ENCODE measurements around the gene FCN1. TPM values are rescaled to one million over a fixed set of nuclear protein-coding genes. Genes with fewer than 3 reads are reported as not detected.
"Not testable (repeated sequence)": the region's sequence is repeated elsewhere in the genome, so short reads cannot be mapped to it uniquely, and the experiment has no call there.

FCN1 gene
- total and polyA plus RNA-seq, 10 of the 15 experiments (the other 5 are each of a cell fraction or from before 2014, with no cell fraction given), result 0.08 TPM; not detected in 9

DNA sequence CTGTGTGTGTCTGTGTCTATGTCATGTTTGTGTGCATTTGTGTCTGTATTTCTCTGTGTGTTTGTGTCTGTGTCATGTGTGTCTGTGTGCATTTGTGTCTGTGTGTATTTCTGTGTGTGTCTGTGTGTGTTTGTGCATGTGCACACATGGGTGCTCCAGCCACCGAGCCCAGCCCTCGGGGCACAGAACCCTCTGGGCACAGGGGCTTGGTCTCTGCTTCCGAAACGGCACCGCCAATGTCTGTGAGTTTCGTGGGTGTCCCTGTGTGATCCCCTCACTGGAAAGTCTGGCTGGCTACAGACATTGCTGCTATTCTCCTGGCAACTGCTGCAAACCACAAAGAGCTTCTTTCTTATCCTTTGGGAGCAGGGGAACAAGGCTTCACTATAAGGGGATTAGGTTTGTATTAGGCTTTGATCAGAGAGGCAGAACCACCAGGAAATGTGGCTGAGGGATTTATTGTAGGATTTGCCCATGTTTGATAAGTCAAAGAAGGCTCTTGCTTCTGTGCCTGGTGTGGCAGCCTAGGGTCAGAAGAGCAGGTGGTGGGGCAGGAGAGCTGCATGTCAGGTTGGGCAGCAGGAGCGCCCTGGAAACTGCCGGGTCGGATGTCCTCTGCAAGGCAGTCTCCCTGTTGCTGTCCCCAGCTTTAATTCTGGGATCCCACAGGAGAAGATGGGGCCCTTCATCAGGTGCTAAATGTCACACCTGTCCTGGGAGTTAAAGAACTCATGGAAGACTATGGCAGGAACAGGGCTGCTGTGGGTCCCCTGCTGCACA, 39.6 kb upstream of the FCN1 start:
- Histone ChIP-seq H2AFZ (ENCODE audit: control insufficient read depth, low read depth, low read length) (no peak overlapping the region), H3K9ac (ENCODE audit: control insufficient read depth, insufficient read depth, low read length) (no peak overlapping the region), H3K27me3 (replicated peaks in 1 of 2; ENCODE audit: control insufficient read depth in 2 of 2, insufficient read depth in 2 of 2, low read length in 1 of 2) (0 out of 4 replicates have a peak, but pooled peaks cover 0 to 1% of the 10 kb centered on the region in 2 experiments), H3K4me2 (ENCODE audit: control insufficient read depth, insufficient read depth) (no peak overlapping the region), H3K9me3 (replicated peaks; ENCODE audit: control insufficient read depth, insufficient read depth, low read length) (no peaks in the 10 kb centered on the region; the same call in 2 of the 3 replicates), H3K36me3 (ENCODE audit: control insufficient read depth in 2 of 2, insufficient read depth in 2 of 2, low read length in 1 of 2) (no peaks in the 10 kb centered on the region), H3K79me2 (ENCODE audit: control insufficient read depth, insufficient read depth, low read length) (no peaks in the 10 kb centered on the region), H3K27ac (ENCODE audit: control insufficient read depth, insufficient read depth) (no peak overlapping the region), H3K4me3 (no peak overlapping the region), H3K4me1 (ENCODE audit: control insufficient read depth, insufficient read depth, low read length) (no peaks in the 10 kb centered on the region), H4K20me1 (ENCODE audit: control insufficient read depth, insufficient read depth) (no peaks in the 10 kb centered on the region)
- TF ChIP-seq, protein P1, sequence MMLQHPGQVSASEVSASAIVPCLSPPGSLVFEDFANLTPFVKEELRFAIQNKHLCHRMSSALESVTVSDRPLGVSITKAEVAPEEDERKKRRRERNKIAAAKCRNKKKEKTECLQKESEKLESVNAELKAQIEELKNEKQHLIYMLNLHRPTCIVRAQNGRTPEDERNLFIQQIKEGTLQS (IDR thresholded peaks at IDR 0.05; ENCODE audit: borderline replicate concordance, extremely low read depth, low read depth, low read length), result no peak
- TF ChIP-seq, protein P2, sequence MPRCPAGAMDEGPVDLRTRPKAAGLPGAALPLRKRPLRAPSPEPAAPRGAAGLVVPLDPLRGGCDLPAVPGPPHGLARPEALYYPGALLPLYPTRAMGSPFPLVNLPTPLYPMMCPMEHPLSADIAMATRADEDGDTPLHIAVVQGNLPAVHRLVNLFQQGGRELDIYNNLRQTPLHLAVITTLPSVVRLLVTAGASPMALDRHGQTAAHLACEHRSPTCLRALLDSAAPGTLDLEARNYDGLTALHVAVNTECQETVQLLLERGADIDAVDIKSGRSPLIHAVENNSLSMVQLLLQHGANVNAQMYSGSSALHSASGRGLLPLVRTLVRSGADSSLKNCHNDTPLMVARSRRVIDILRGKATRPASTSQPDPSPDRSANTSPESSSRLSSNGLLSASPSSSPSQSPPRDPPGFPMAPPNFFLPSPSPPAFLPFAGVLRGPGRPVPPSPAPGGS (IDR thresholded peaks at IDR 0.05; ENCODE audit: borderline replicate concordance, insufficient read depth, low read depth, low read length, poor library complexity, severe bottlenecking), result peak; percentile 29
- WGBS (ENCODE audit: insufficient coverage, insufficient replicate concordance, low lambda C conversion rate, missing lambda C conversion rate), result 41% methylated on average over 9 of the region's 9 CpGs
- DNase-seq (ENCODE audit: low read depth, low spot score) (no peak), ATAC-seq (no peak), FAIRE-seq (no peak)
- intact Hi-C loops (cut with micrococcal nuclease; ENCODE audit: unreplicated experiment) (no loop called here), in situ Hi-C loops (cut with MboI) (no loop called here)
- ChIA-PET RAD21 (ENCODE audit: unreplicated experiment) (no interaction called here), SMC1A (ENCODE audit: uncharacterized antibody, unreplicated experiment) (no interaction called here), POLR2A (no interaction called here), CTCF (no interaction called here)
- BruUV-seq (replicated peaks), result no TSS peak

DNA sequence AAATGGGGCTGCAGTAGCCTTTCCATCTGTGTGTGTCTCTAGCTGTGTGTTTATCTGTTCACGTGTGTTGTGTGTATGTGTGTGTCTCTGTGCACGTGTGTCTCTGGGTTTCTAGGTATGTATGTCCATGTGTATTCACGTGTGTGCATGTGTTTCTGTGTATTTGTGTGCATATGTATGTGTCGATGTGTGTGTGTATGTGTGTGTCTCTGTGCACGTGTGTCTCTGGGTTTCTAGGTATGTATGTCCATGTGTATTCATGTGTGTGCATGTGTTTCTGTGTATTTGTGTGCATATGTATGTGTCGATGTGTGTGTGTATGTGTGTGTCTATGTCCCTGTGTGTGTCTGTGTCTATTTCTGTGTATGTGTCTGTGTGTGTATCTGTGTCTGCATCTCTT, 38.7 kb upstream of the FCN1 start:
- H3K36me3 ChIP-seq (ENCODE audit: control insufficient read depth in 2 of 2, insufficient read depth in 2 of 2, low read length in 1 of 2); H3K9me3 ChIP-seq (replicated peaks; ENCODE audit: control insufficient read depth, insufficient read depth, low read length); H3K4me2 ChIP-seq (ENCODE audit: control insufficient read depth, insufficient read depth); POLR2A ChIA-PET; H3K79me2 ChIP-seq (ENCODE audit: control insufficient read depth, insufficient read depth, low read length); H3K27ac ChIP-seq (ENCODE audit: control insufficient read depth, insufficient read depth); CTCF ChIA-PET; intact Hi-C loops (cut with micrococcal nuclease; ENCODE audit: unreplicated experiment); RAD21 ChIA-PET (ENCODE audit: unreplicated experiment); BruUV-seq (replicated peaks); ATAC-seq; H3K4me1 ChIP-seq (ENCODE audit: control insufficient read depth, insufficient read depth, low read length); DNase-seq (ENCODE audit: low read depth, low spot score); SMC1A ChIA-PET (ENCODE audit: uncharacterized antibody, unreplicated experiment); H4K20me1 ChIP-seq (ENCODE audit: control insufficient read depth, insufficient read depth); H3K27me3 ChIP-seq (replicated peaks in 1 of 2; ENCODE audit: control insufficient read depth in 2 of 2, insufficient read depth in 2 of 2, low read length in 1 of 2); in situ Hi-C loops (cut with MboI); H3K4me3 ChIP-seq; H3K9ac ChIP-seq (ENCODE audit: control insufficient read depth, insufficient read depth, low read length); H2AFZ ChIP-seq (ENCODE audit: control insufficient read depth, low read depth, low read length): not testable (repeated sequence)
- WGBS (ENCODE audit: insufficient coverage, insufficient replicate concordance, low lambda C conversion rate, missing lambda C conversion rate), result 28% methylated on average over 6 of the region's 6 CpGs
- FAIRE-seq, result peak; percentile 71

All from GM12878 (cell line).